ENCODE results near the gene ABLIM3. TPM values are rescaled to one million over a fixed set of nuclear protein-coding genes. Genes with fewer than 3 reads are reported as not detected.

ABLIM3 gene
- total RNA-seq, 1 experiment from 2014 or later = 14.3 TPM

DNA sequence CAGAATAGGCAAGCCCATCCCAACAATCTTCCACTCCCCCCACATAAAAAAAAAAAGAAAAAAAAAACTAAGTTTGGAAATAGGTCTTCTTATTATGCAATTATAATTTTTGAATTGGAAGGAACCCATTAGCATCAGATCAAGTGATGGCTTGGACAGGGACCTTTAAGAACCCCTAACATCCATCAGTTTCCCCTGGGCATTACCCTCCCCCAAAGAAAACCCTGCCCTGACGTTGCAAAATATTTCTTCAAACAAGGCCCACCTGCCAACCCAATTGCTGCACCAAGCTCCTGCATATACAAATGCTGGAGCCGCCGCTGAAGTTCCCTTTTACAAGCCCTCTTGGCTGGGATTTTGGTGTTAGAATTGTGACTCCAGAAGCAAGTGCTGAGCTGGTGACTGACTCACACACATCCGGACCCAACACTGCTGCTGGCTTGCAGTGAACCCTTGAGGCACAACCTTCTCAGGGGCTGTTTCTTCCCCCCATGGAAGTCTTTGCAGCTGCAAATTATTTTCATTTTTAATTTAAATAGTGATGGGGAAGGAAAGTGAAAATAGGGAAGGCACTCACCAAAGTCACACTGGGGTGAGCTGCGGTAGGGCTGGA is 74.3 kb downstream of the ABLIM3 start:
- TF ChIP-seq POLR2AphosphoS5 (IDR thresholded peaks at IDR 0.05; ENCODE audit: low read depth, low read length) = no peak
- no peak for TF ChIP-seq CEBPB (IDR thresholded peaks at IDR 0.05; ENCODE audit: low read depth)
- TF ChIP-seq, protein P1, sequence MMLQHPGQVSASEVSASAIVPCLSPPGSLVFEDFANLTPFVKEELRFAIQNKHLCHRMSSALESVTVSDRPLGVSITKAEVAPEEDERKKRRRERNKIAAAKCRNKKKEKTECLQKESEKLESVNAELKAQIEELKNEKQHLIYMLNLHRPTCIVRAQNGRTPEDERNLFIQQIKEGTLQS (IDR thresholded peaks at IDR 0.05) = no peak
- TF ChIP-seq, protein P2, sequence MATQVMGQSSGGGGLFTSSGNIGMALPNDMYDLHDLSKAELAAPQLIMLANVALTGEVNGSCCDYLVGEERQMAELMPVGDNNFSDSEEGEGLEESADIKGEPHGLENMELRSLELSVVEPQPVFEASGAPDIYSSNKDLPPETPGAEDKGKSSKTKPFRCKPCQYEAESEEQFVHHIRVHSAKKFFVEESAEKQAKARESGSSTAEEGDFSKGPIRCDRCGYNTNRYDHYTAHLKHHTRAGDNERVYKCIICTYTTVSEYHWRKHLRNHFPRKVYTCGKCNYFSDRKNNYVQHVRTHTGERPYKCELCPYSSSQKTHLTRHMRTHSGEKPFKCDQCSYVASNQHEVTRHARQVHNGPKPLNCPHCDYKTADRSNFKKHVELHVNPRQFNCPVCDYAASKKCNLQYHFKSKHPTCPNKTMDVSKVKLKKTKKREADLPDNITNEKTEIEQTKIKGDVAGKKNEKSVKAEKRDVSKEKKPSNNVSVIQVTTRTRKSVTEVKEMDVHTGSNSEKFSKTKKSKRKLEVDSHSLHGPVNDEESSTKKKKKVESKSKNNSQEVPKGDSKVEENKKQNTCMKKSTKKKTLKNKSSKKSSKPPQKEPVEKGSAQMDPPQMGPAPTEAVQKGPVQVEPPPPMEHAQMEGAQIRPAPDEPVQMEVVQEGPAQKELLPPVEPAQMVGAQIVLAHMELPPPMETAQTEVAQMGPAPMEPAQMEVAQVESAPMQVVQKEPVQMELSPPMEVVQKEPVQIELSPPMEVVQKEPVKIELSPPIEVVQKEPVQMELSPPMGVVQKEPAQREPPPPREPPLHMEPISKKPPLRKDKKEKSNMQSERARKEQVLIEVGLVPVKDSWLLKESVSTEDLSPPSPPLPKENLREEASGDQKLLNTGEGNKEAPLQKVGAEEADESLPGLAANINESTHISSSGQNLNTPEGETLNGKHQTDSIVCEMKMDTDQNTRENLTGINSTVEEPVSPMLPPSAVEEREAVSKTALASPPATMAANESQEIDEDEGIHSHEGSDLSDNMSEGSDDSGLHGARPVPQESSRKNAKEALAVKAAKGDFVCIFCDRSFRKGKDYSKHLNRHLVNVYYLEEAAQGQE (IDR thresholded peaks at IDR 0.05; ENCODE audit: low read depth) = no peak
- no peak for TF ChIP-seq SRF (IDR thresholded peaks at IDR 0.05; ENCODE audit: low read depth)
- TF ChIP-seq SP1 (IDR thresholded peaks at IDR 0.05; ENCODE audit: low read depth) = no peak
- Histone ChIP-seq H3K4me2 (ENCODE audit: low read length) (no peak overlapping the region), H3K27ac (ENCODE audit: low read depth, low read length) (no peak overlapping the region), H3K9me3 (ENCODE audit: control insufficient read depth in 1 of 2, insufficient read depth in 1 of 2, low read depth in 1 of 2, low read length in 2 of 2) (no peaks in the 10 kb centered on the region), H3K4me3 (replicated peaks in 1 of 2; ENCODE audit: low read depth in 1 of 2, low read length in 2 of 2) (no peak overlapping the region), H2AFZ (ENCODE audit: low read depth, low read length, poor library complexity, severe bottlenecking) (no peak overlapping the region), H3K9ac (ENCODE audit: low read length) (no peak overlapping the region), H3K4me1 (ENCODE audit: control insufficient read depth in 1 of 2, insufficient read depth in 2 of 2, low read length in 2 of 2) (peaks cover 6 to 20% of the 10 kb centered on the region in 2 experiments), H3K79me2 (ENCODE audit: insufficient read depth, low read length) (no peaks in the 10 kb centered on the region), H3K9me2 (ENCODE audit: insufficient read depth) (peaks cover 3% of the 10 kb centered on the region; the same call in 1 of the 2 replicates), H3K27me3 (ENCODE audit: insufficient read depth, low read length) (no peaks in the 10 kb centered on the region), H3K36me3 (ENCODE audit: control insufficient read depth in 1 of 2, insufficient read depth in 2 of 2, low read length in 2 of 2) (no peaks in the 10 kb centered on the region), H4K20me1 (ENCODE audit: insufficient read depth) (no peaks in the 10 kb centered on the region)
- ChIA-PET RAD21 (ENCODE audit: low non-redundant PET in 1 of 2, low total read pairs in 2 of 2, uncharacterized antibody in 2 of 2, unreplicated experiment in 2 of 2) (no interaction called here), POLR2A (no interaction called here), CTCF (interaction anchor here (1.1 kb wide), 1 partner anchor 74 kb away, joined by 3 read pairs; the partner anchor contains the start of gene ABLIM3)
- intact Hi-C loops (cut with micrococcal nuclease) = no loop called here
- BruUV-seq (replicated peaks) = no TSS peak
- DNase-seq (ENCODE audit: low read depth, low spot score) = no peak
- no peak for ATAC-seq

Data from HCT116 (cell line).